GM06990 (cell line): Measurements from ENCODE around the gene FHL5.

ENCODE experiments used
- DNase-seq: peaks from one replicate; pipeline ENCODE4 v3.0.0-alpha.2; 2011; ENCODE audit not compliant: insufficient read length; ENCODE audit errors: extremely low read depth
- H3K27me3 ChIP-seq: replicated peaks from 2 replicates; pipeline ENCODE4 v1.6.0; 2011; ENCODE audit warnings: low read length; ENCODE audit not compliant: control insufficient read depth, insufficient read depth
- H3K36me3 ChIP-seq: 2 replicates; pipeline ENCODE4 v1.5.1; 2011; ENCODE audit warnings: low read length; ENCODE audit not compliant: control insufficient read depth, insufficient read depth
- H3K4me3 ChIP-seq: replicated peaks from 2 replicates; pipeline ENCODE4 v1.5.1; 2011; ENCODE audit warnings: low read depth, mild to moderate bottlenecking, control low read depth, low read length
- TF ChIP-seq, protein P1 (sequence below): IDR thresholded peaks from 2 replicates; pipeline ENCODE4 v1.5.1; 2011; ENCODE audit warnings: low read length, control low read depth, mild to moderate bottlenecking, inconsistent platforms; ENCODE audit not compliant: insufficient read depth, poor library complexity, severe bottlenecking

Gene FHL5

GRCh38 chr6:96528193-96528592, 34.7 kb upstream of the FHL5 start:
- no peak for DNase-seq
- TF ChIP-seq, protein P1, sequence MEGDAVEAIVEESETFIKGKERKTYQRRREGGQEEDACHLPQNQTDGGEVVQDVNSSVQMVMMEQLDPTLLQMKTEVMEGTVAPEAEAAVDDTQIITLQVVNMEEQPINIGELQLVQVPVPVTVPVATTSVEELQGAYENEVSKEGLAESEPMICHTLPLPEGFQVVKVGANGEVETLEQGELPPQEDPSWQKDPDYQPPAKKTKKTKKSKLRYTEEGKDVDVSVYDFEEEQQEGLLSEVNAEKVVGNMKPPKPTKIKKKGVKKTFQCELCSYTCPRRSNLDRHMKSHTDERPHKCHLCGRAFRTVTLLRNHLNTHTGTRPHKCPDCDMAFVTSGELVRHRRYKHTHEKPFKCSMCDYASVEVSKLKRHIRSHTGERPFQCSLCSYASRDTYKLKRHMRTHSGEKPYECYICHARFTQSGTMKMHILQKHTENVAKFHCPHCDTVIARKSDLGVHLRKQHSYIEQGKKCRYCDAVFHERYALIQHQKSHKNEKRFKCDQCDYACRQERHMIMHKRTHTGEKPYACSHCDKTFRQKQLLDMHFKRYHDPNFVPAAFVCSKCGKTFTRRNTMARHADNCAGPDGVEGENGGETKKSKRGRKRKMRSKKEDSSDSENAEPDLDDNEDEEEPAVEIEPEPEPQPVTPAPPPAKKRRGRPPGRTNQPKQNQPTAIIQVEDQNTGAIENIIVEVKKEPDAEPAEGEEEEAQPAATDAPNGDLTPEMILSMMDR = no peak
- Histone ChIP-seq H3K4me3 (no peak overlapping the region), H3K27me3 (no peaks in the 10 kb centered on the region), H3K36me3 (peaks cover 8% of the 10 kb centered on the region)

GRCh38 chr6:96532399-96532798, 30.5 kb upstream of the FHL5 start:
- H3K36me3 ChIP-seq = peaks cover 8% of the 10 kb centered on the region
- TF ChIP-seq, protein P1 = no peak
- no peak overlapping the region for H3K4me3 ChIP-seq
- H3K27me3 ChIP-seq = no peaks in the 10 kb centered on the region
- no peak for DNase-seq

DNA sequence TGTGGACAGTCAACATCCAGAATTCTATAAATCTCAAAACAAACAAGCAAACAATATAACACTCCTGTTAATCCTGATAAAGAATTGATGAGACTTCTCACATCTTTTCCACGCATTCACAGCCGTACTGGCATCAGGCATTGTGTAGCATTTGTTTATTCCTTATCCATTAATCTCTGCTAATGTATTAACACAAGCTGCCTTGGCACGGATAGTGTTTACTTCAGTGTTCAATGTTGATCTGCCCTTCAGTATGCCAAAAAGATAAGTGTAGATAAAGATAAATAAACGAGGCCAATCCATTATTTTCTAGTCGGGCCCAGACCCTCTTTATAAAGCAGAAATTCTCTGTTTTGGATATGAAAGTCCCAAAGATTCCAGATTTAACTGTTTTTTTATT, 25.2 kb upstream of the FHL5 start:
- TF ChIP-seq, protein P1 = no peak
- no peak for DNase-seq
- Histone ChIP-seq H3K36me3 (peaks cover 2% of the 10 kb centered on the region; the same call in 1 of the 2 replicates), H3K27me3 (no peaks in the 10 kb centered on the region), H3K4me3 (no peak overlapping the region)

DNA sequence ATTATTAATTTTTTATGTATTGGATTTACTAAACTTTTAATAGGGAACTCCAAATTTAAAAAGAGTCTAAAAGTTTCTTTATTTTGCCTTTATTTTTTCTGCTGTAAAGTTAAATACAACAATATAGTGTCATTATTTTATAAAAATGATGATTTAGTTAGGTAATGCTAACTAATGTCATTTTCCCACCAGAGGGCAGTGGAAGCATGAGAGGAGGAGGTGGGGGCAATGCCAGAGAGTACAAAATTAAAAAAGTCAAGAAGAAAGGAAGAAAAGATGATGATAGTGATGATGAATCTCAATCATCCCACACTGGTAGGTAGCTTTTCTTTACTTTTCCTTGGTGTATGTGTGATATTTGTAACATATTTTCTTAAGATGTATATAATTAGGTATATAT, 20.2 kb upstream of the FHL5 start:
- Histone ChIP-seq H3K4me3 (no peak overlapping the region), H3K36me3 (peaks cover 3% of the 10 kb centered on the region), H3K27me3 (no peaks in the 10 kb centered on the region)
- TF ChIP-seq, protein P1 = peak; percentile 42
- DNase-seq = no peak

DNA sequence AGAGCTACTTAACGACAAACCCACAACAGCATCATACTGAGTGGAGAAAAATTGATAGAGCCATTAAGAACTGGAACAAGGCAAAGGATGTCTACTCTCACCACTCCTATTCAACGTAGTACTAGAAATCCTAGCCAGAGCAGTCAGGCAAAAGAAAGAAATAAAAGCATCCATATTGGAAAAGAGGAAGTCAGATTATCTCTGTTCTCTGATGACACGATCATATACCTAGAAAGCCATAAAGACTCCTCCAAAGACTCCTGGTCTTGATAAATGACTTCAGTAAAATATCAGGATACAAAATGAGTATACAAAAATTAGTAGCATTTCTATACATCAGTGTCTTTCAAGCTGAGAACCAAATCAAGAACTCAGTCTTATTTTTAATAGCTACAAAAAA, 17.0 kb upstream of the FHL5 start:
- DNase-seq = no peak
- H3K4me3 ChIP-seq = no peak overlapping the region
- TF ChIP-seq, protein P1 = no peak
- H3K36me3 ChIP-seq = peaks cover 8% of the 10 kb centered on the region
- H3K27me3 ChIP-seq = no peaks in the 10 kb centered on the region

- H3K4me3 ChIP-seq = no peak overlapping the region
- TF ChIP-seq, protein P1 = no peak
- peaks cover 9% of the 10 kb centered on the region for H3K36me3 ChIP-seq
- no peaks in the 10 kb centered on the region for H3K27me3 ChIP-seq
- no peak for DNase-seq
Measured at GRCh38 chr6:96547654-96548053, 15.3 kb upstream of the FHL5 start.
